Embryonic facial prominence (tissue), 1 donor: ENCODE measurements around the gene TAT.

Experiments used
- DNase-seq: peaks from one replicate; pipeline ENCODE4 v3.0.0-alpha.2; 2016; ENCODE audit errors: extremely low spot score

Gene TAT

GRCh38 chr16:71537643-71538042 is 39.2 kb downstream of the TAT start:
- DNase-seq: no peak

DNA sequence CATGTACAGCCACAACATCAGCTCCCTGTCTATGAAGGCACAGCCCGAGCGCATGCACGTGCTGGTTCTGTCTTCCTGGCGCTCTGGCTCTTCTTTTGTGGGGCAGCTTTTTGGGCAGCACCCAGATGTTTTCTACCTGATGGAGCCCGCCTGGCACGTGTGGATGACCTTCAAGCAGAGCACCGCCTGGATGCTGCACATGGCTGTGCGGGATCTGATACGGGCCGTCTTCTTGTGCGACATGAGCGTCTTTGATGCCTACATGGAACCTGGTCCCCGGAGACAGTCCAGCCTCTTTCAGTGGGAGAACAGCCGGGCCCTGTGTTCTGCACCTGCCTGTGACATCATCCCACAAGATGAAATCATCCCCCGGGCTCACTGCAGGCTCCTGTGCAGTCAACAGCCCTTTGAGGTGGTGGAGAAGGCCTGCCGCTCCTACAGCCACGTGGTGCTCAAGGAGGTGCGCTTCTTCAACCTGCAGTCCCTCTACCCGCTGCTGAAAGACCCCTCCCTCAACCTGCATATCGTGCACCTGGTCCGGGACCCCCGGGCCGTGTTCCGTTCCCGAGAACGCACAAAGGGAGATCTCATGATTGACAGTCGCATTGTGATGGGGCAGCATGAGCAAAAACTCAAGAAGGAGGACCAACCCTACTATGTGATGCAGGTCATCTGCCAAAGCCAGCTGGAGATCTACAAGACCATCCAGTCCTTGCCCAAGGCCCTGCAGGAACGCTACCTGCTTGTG is 40.0 kb downstream of the TAT start:
- DNase-seq: no peak

GRCh38 chr16:71532366-71532765 is 44.5 kb downstream of the TAT start:
- DNase-seq: no peak

GRCh38 chr16:71528863-71529262 is 48.0 kb downstream of the TAT start:
- DNase-seq: no peak

DNA sequence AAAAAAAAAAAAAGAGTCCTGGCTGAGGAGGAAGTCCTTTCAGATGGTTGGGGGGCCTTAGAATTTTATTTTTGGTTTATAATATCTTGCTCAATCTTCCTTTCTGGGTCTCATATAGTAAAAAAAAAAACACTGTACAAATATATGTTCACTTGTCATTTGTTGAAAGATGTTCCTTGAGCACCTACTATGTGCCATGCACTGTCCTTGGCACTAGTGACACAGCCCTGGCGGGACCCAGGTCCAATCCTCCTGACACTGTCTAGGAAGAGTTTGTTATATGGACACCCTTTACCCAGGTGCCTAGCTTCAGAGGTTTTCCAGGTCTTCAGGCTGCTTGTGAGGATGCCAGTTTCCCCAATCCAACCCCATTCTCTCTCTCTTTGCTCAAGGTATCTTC is 48.6 kb downstream of the TAT start:
- no peak for DNase-seq

DNA sequence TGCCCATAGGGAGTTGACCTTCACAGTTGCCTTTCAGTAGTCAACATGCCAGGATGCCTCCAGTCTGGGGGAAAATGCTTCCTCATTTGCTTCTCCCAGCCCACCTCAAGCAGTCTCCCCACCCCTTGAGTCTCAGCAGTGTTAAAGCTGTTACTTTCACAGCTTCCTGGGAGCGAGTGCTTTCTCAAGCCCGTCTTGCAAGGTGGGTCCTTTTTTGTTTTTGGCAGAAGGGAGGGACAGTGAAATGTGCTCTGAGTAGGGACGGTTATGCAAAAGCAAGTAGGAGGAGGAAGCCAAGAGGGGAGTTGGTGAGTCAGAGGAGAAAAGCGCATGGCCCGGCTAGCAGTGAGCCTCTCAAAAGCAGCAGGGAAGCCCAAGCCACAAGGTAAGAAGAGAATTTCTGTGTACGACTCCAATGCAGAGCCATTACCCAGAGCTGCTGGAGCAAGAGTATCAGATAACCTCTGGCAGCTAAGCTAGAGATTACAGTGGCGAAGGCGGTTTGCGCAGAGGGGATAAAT is 50.7 kb downstream of the TAT start, which contains the start of gene CHST4:
Gene CHST4, plus strand, starts transcription at position 316 of the 521 bp plus-strand sequence. CDS start 10,252 bp downstream, outside the sequence.
- no peak for DNase-seq

- no peak for DNase-seq
Measured at GRCh38 chr16:71524566-71525553, 52.0 kb downstream of the TAT start.

- no peak for DNase-seq
Measured at GRCh38 chr16:71520550-71520949, 56.3 kb downstream of the TAT start.
